OCI-LY3 (cell line): ENCODE data around the gene TMEM239.

ENCODE experiments used
- EZH2phosphoT487 ChIP-seq: fragments of 200-600 bp; shearing (Covaris generic); IDR thresholded peaks from 2 replicates; pipeline ENCODE4 v1.6.1; 2018; ENCODE audit warnings: antibody characterized with exemption, mixed run types, low read depth
- TF ChIP-seq, protein P1 (sequence below): fragments of 200-600, 300-600 bp; sonication (generic); IDR thresholded peaks from 2 replicates; pipeline ENCODE4 v1.5.1; 2014; ENCODE audit warnings: antibody characterized with exemption, low read length, low read depth

DNA sequence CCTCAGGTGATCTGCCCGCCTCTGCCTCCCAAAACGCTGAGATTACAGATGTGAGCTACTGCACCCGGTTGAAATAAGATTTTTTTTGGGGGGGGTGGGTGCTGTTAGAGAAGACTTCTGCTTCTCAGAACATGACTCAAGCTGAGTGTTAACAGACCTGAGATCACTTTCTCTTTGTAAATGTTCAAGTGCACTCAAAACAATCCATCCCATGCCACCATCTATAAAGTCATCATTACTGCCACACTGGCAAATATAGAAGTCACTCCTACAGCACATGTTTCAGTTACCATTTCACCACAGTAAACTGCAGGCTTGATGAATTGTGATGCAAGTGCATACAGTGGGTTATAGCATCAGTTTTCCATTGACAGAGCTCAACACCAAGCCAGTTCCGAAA lies 33.4 kb downstream of the TMEM239 start:
- TF ChIP-seq, protein P1, sequence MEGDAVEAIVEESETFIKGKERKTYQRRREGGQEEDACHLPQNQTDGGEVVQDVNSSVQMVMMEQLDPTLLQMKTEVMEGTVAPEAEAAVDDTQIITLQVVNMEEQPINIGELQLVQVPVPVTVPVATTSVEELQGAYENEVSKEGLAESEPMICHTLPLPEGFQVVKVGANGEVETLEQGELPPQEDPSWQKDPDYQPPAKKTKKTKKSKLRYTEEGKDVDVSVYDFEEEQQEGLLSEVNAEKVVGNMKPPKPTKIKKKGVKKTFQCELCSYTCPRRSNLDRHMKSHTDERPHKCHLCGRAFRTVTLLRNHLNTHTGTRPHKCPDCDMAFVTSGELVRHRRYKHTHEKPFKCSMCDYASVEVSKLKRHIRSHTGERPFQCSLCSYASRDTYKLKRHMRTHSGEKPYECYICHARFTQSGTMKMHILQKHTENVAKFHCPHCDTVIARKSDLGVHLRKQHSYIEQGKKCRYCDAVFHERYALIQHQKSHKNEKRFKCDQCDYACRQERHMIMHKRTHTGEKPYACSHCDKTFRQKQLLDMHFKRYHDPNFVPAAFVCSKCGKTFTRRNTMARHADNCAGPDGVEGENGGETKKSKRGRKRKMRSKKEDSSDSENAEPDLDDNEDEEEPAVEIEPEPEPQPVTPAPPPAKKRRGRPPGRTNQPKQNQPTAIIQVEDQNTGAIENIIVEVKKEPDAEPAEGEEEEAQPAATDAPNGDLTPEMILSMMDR = no peak
- TF ChIP-seq EZH2phosphoT487 = no peak
